Naive B cell (primary cell): ENCODE results near the gene CST9. TPM values are rescaled to one million over a fixed set of nuclear protein-coding genes. Genes with fewer than 3 reads are reported as not detected.

Experiments
- ATAC-seq, 2 donors: fragments of 150-1000 bp; cut with Tn5 transposase; 2 replicates each; pipeline ENCODE4 v1.10.0; 2021; ENCODE audit warnings: low read depth in 2 of 2, mild to moderate bottlenecking in 2 of 2, moderate library complexity in 2 of 2
- DNase-seq: peaks from one replicate; pipeline ENCODE4 v3.0.0; 2022
- H3K27ac Mint-ChIP-seq, 6 donors: one replicate each; pipeline ENCODE4 v1.8.0; 2020 to 2022; ENCODE audit warnings: mild to moderate bottlenecking in 6 of 6, mixed read lengths in 6 of 6, moderate library complexity in 5 of 6, inconsistent platforms in 2 of 6
- H3K27me3 Mint-ChIP-seq, 3 donors: one replicate each; pipeline ENCODE4 v1.8.0; 2021 to 2022; ENCODE audit warnings: mixed read lengths in 3 of 3, mild to moderate bottlenecking in 1 of 3
- H3K36me3 Mint-ChIP-seq, 2 donors: one replicate each; pipeline ENCODE4 v1.8.0; 2020 to 2022; ENCODE audit warnings: mixed read lengths in 2 of 2, inconsistent platforms in 1 of 2, mild to moderate bottlenecking in 1 of 2
- H3K4me1 Mint-ChIP-seq, 3 donors: one replicate each; pipeline ENCODE4 v1.8.0; 2020 to 2022; ENCODE audit warnings: mixed read lengths in 3 of 3, inconsistent platforms in 1 of 3, mild to moderate bottlenecking in 1 of 3, moderate library complexity in 1 of 3
- H3K4me3 Mint-ChIP-seq, 8 donors: one replicate each; pipeline ENCODE4 v1.8.0; 2020 to 2022; ENCODE audit warnings: mild to moderate bottlenecking in 8 of 8, mixed read lengths in 8 of 8, moderate library complexity in 8 of 8, inconsistent platforms in 2 of 8
- H3K9me3 Mint-ChIP-seq, 7 donors: one replicate each; pipeline ENCODE4 v1.8.0; 2020 to 2022; ENCODE audit warnings: mixed read lengths in 7 of 7, mild to moderate bottlenecking in 5 of 7, inconsistent platforms in 2 of 7, moderate library complexity in 1 of 7
- polyA plus RNA-seq, 6 donors: library from polyadenylated mRNA; unstranded; fragments of 300-500 nt; fragmentation: Illumina TruSeq; gene quantifications; one replicate each; pipeline ENCODE4 v1.2.3, GENCODE V29; 2021; ENCODE audit warnings: low read depth in 6 of 6

CST9 gene
- polyA plus RNA-seq, 6 donors from 2014 or later: not detected

DNA sequence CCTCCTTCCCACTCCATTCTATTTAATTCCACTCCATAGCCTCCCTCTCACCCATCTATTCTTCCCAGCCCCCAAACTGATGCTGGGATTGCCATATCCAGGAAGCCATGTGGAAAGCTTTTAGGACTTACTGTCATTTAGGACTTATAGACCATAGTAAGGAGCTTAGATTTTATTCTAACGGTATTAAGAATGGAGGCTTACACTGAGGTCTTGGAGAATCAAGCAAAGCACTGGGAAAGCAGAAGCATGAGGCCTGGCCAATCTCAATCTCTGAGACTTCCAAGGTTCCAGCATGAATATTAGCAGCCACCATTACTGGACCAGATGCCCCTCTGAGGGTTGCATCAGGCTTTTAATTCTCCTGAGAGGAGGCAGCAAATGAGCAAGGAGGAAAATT, 1.4 kb downstream of the CST9 start:
- peaks cover 0 to 4% (median 0%) of the 10 kb centered on the region in 3 donors for H3K27me3 Mint-ChIP-seq
- peaks cover 0 to 2% (median 0%) of the 10 kb centered on the region in 7 donors for H3K9me3 Mint-ChIP-seq
- ATAC-seq: no peak
- no peaks in the 10 kb centered on the region for H3K4me1 Mint-ChIP-seq
- H3K4me3 Mint-ChIP-seq: no peak overlapping the region
- no peak for DNase-seq
- H3K36me3 Mint-ChIP-seq: no peaks in the 10 kb centered on the region
- no peak overlapping the region for H3K27ac Mint-ChIP-seq

DNA sequence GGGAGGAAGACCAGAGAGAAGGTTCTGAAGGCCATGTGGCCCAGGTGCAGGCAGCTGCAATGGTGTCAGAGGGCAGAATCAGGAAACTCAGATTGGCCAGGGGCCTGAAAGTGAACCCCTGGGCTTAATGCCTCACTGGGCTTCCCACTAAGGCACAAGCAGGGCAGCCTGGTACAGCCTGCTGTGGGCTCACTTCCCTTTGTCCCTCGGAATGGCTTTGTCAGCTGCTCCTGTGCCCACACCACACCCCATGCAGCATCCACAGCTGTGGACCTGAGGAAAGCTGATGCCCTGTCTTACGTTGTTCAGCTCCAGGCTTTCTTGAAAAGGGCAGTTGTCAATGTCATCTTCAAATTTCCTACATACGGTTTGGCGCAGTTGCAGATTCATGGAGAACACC, 2.4 kb downstream of the CST9 start:
- ATAC-seq (no peak), DNase-seq (no peak)
- Mint-ChIP-seq H3K27me3 (peaks cover 0 to 4% (median 0%) of the 10 kb centered on the region in 3 donors), H3K4me3 (no peak overlapping the region), H3K36me3 (no peaks in the 10 kb centered on the region), H3K27ac (no peak overlapping the region), H3K9me3 (peaks cover 0 to 2% (median 0%) of the 10 kb centered on the region in 7 donors), H3K4me1 (no peaks in the 10 kb centered on the region)

DNA sequence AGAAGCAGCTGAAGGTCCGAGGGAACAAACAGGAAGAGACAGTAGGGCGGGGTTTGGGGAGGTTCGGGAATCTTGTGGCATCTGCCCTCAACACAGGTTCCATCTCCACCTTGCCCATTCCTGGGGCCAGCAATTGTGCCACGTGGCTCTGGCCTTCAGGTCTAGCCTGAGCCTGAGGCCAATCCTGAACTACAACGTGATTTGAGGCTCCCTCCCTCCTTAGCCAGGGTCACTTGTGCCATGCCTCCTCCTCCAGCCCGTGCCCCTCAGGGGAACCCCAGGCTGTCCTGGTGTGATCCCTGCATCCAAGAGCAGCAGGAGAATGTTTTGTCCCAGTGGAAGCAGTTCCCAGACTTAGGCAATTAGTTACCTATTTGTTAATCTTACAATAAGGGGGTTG, 3.0 kb downstream of the CST9 start:
- no peak overlapping the region for H3K27ac Mint-ChIP-seq
- peaks cover 0 to 1% (median 0%) of the 10 kb centered on the region in 7 donors for H3K9me3 Mint-ChIP-seq
- peaks cover 0 to 4% (median 0%) of the 10 kb centered on the region in 3 donors for H3K27me3 Mint-ChIP-seq
- no peaks in the 10 kb centered on the region for H3K36me3 Mint-ChIP-seq
- DNase-seq (no peak), ATAC-seq (no peak)
- no peak overlapping the region for H3K4me3 Mint-ChIP-seq
- H3K4me1 Mint-ChIP-seq: no peaks in the 10 kb centered on the region

DNA sequence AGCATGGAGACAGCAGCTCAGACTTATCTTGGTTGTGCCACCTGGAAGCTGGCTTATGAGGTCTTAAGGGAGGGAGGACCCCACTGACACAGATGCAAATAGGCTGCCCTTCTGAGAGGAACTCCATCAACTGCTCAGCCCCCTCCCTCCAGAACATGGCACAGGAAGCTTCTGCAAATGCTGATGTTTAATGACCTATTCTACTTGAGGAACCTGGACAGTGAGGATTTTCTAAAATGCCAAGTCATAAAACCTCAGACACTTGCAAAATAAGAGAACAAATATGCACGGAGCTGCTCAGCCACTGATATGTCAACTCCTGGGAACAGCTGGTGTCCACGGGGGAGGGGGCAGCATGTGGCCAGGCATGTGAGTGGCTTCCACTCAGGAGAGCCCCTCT, 3.5 kb downstream of the CST9 start:
- H3K9me3 Mint-ChIP-seq: no peaks in the 10 kb centered on the region
- DNase-seq (no peak), ATAC-seq (no peak)
- H3K36me3 Mint-ChIP-seq: no peaks in the 10 kb centered on the region
- H3K27ac Mint-ChIP-seq: no peak overlapping the region
- no peak overlapping the region for H3K4me3 Mint-ChIP-seq
- H3K27me3 Mint-ChIP-seq: peaks cover 0 to 4% (median 0%) of the 10 kb centered on the region in 3 donors
- no peaks in the 10 kb centered on the region for H3K4me1 Mint-ChIP-seq

DNA sequence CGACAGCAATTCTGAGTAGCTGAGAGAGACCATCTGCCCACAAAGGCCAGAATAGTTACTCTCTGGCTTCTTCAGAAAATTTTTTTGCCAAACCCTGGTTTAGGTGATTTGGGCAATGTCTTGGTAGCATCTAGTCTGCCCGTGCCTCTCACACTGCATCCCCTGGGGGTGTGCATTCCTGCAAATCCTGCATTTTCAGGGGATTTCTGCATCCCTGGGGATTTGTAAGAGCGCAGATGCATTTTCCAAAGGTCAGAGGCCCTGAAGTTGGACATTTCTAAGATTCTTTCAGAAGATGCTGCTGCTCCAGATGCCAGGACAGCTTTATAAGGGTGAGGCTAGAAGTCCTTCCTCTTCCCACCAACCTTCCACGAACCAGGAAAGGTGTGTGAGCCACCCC, 4.0 kb downstream of the CST9 start:
- H3K36me3 Mint-ChIP-seq: no peaks in the 10 kb centered on the region
- no peaks in the 10 kb centered on the region for H3K9me3 Mint-ChIP-seq
- peaks cover 0 to 8% (median 0%) of the 10 kb centered on the region in 3 donors for H3K27me3 Mint-ChIP-seq
- no peaks in the 10 kb centered on the region for H3K4me1 Mint-ChIP-seq
- ATAC-seq (no peak), DNase-seq (no peak)
- H3K4me3 Mint-ChIP-seq: no peak overlapping the region
- H3K27ac Mint-ChIP-seq: no peak overlapping the region

DNA sequence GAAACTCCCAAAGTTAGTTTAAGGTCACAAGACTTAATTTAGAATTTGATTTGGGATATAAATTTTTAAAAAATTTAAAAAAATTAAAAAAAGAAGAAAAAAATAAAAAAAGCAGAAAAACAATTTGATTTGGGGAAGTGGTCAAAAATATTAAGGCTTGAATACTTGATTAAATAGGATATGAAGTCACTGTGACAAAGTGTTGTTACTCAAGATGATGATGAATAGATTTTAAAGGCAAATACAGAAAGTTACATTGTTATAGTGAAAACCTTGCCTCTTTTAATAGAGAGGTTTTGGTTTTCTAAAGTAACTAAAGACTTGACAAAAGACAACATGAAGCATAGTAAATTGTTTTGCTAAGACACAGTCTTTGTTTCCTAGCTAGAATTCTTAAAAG, 7.2 kb downstream of the CST9 start:
- Mint-ChIP-seq H3K27me3 (peaks cover 0 to 7% (median 5%) of the 10 kb centered on the region in 3 donors), H3K36me3 (no peaks in the 10 kb centered on the region), H3K27ac (no peak overlapping the region)

DNA sequence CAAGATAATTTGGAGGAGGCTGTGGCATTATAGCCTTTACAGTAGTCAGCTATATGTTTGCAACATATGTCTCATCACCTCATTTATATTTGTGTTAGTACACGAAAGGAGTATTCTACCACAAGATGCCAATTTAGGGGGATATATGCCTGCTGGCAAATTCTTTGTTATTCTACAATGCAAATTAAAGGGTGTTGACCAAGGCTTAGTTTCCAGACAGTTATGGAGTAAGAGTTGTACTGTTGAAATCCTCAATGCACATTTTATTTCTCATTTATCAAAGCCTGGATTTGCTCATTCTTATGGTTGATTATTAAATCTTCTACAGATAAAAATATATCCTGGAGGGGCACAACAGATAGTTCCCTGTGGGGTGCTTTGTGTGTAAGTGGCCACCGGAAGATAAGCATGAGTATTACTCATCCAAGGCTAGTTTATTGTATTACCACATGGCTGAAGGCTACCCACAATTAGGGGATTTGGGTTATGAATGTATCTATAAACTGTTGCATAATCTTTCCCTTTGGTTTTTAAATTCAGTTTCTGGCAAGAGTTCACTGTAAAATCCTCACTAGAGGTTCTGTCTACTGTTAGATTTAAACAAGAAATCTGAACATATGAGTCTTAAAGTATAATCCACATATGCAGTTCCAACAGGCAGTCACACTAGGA, 9.0 kb downstream of the CST9 start:
- H3K27ac Mint-ChIP-seq: no peak overlapping the region
- no peak for DNase-seq
- peaks cover 0 to 7% (median 5%) of the 10 kb centered on the region in 3 donors for H3K27me3 Mint-ChIP-seq
- no peaks in the 10 kb centered on the region for H3K9me3 Mint-ChIP-seq
- ATAC-seq: no peak
- H3K36me3 Mint-ChIP-seq: no peaks in the 10 kb centered on the region
- no peaks in the 10 kb centered on the region for H3K4me1 Mint-ChIP-seq
- no peak overlapping the region for H3K4me3 Mint-ChIP-seq

More for the DNA sequence above, 7.2 kb downstream of the CST9 start:
- no peak for ATAC-seq
- DNase-seq: no peak
- Mint-ChIP-seq H3K9me3 (no peaks in the 10 kb centered on the region), H3K4me3 (no peak overlapping the region), H3K4me1 (no peaks in the 10 kb centered on the region)

DNA sequence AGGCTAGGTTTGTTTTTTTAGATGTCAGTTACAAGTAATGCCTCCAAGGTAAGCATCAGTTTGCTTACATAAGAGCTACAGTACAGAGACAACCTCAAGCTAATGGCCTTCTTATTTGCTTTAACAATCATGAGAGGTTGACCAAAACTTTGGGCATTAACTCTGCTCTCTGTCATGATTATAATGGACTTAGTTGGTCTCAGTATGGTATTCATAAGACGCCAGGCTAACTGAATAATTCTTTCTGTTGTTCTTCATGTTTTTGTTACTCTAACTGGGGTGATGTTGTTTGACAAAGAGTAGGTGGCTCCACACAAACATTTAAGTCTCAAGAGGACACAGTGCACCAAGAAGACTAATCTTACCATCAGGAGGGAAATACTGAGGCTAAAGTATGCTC, 9.8 kb downstream of the CST9 start:
- no peak for DNase-seq
- no peak for ATAC-seq
- Mint-ChIP-seq H3K4me3 (no peak overlapping the region), H3K4me1 (no peaks in the 10 kb centered on the region), H3K36me3 (no peaks in the 10 kb centered on the region), H3K9me3 (no peaks in the 10 kb centered on the region), H3K27ac (no peak overlapping the region), H3K27me3 (peaks cover 0 to 7% (median 5%) of the 10 kb centered on the region in 3 donors)

DNA sequence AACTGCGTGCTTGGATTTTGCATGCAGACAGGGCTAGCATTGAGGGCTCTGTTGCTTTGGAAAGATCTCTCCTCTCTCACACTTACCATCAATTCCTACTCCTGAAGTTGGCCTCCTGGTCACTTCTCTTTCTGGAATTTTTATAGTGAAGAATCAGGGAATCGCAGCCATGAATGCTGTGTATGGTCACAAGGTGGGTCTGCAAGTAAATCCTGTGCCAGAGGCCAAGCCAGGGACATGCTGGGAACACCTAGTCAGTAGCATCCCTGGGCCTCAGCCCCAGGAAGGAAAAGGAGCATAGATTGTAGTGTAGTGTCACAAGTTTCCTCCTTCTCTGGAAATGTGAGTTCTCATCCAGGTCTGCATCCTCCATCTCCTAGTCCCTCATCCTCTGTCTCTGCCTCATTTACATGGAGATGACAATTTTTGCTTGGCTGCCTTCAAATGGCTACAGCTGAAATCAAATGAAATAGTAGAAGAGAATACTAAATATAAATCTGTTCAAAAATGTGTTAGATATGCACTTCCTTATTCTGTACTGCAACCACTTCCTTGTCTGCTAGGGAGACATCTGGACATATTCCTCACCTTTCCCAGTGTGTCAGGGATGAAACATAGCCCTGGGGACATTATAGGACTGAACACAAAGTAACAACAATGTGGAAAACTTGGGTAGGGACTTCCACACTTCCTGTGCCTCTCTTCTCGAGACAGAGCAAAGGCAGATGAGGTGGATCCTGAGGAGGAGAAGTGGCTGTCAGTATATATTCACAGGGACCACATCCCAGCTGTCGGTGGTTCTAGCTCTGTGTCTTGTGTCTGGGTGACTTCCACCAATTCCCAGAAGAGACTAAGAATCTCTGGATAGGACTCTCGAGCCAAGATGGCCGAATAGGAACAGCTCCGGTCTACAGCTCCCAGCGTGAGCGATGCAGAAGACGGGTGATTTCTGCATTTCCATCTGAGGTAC, 17.0 kb downstream of the CST9 start:
- Mint-ChIP-seq H3K27me3 (peaks cover 5 to 26% (median 20%) of the 10 kb centered on the region in 3 donors), H3K4me1 (no peaks in the 10 kb centered on the region), H3K9me3 (peaks cover 0 to 4% (median 0%) of the 10 kb centered on the region in 7 donors), H3K27ac (peak overlapping the region in 2 of 6 donors; percentile 88 to 89), H3K36me3 (no peaks in the 10 kb centered on the region), H3K4me3 (peak overlapping the region in 4 of 8 donors; percentile 32 to 85 (median 74))
- DNase-seq: no peak
- ATAC-seq: no peak

DNA sequence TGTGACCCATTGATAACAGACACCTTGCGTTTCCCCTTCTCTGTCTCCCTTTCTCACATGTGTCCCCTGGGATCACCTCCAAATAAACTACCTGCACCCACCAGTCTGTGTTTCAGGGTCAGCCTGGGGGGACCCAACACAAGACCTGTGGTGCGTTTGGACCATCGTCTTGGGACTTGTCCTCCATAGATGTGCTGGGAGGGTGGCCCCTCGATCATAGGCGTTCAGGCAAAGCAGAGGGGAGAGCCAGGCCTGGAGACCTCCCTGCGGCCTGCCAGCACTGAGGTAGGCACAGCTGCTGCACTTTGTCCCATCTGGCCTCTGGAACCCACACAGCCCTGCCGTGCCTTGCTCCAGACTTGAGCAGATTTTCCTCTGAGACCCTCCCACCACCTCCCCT, 18.1 kb downstream of the CST9 start:
- no peaks in the 10 kb centered on the region for H3K36me3 Mint-ChIP-seq
- H3K27ac Mint-ChIP-seq: no peak overlapping the region
- DNase-seq (no peak), ATAC-seq (no peak)
- H3K4me1 Mint-ChIP-seq: no peaks in the 10 kb centered on the region
- H3K4me3 Mint-ChIP-seq: no peak overlapping the region
- peaks cover 0 to 4% (median 0%) of the 10 kb centered on the region in 7 donors for H3K9me3 Mint-ChIP-seq
- H3K27me3 Mint-ChIP-seq: peaks cover 5 to 27% (median 27%) of the 10 kb centered on the region in 3 donors

DNA sequence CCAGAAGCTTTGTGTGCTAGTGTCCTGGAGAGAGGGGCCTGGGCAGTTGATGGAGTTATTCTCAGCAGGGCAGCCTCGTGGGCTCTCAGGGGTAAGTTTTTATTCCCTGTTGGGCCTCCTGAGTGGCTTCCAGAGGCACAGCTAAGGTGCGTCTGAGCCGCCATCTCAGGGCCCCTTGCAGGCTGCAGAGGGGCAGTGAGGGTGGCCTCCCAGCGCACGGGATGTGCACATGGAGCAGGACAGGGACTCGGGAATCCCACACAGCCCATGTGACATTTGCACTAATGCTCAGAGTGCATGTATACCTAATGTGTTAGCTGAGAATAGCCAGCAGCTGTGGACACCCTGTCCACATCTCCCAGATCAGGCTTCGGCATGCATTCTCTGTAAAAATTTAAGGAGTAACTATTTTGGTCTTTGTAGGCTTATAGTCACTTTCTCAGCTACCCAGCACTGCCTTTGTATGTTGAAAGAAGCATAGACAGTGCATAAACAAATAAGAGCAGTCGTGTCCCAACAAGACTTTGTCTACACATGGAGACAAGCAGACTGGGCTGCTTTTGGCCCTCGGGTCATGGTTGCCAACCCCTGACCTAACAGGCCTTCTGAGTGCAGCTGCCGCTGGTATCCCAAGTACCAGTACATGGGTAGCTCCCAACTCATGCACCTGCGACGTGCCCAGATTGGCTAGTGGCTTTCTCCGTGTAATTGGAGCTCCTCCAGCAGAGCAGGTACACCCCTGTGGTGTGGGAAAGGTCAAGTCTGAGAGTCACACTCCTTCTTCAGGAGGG, 18.8 kb downstream of the CST9 start:
- Mint-ChIP-seq H3K27ac (no peak overlapping the region), H3K4me3 (no peak overlapping the region), H3K36me3 (no peaks in the 10 kb centered on the region), H3K9me3 (peaks cover 0 to 5% (median 4%) of the 10 kb centered on the region in 7 donors), H3K27me3 (peaks cover 5 to 34% (median 33%) of the 10 kb centered on the region in 3 donors), H3K4me1 (no peaks in the 10 kb centered on the region)
- DNase-seq (no peak), ATAC-seq (no peak)

DNA sequence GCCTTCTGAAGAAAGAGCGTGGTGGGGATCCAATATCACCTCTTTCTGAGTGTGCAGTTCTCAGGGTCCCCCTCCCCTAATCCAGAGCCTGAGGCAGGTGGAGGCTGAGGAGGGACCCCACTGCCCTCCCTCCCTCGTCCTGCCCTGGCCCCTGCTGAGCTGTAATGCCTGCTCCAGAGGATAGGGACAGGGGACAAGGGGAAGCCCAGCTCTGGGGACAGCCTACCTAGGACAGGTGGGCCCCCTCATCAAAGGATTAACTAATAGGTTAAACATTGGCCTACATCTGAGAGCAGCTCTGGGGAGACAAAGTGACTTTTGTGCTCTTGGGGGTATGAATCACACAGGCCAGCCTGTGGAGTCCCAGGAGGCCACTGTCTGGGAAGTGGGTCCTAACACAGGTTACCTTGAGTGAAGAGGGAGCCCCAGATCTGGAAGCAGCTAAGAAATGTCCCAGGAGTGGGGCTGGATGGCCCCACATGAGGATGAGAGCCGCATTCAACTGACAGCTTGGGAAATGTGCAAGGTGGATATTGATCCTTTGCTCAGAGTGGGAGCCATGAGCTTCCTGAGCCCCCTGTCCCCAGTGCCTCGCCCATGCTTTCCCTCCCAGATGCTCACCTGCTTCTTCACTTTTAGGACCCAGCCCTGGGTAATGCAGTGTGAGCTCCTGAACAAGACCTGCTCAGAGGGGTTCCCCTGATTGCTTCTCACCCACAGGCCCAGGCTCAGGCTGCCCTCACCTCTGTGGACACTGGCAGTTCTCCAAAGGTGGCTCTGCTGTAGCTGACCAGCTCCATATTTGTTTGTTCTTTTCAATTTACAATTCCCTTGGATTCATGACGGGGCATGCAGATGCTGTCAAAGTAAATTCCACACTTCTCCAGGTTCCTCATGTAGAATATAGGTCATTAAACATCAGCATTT, 19.6 kb downstream of the CST9 start:
- Mint-ChIP-seq H3K4me3 (no peak overlapping the region), H3K27me3 (peaks cover 5 to 41% (median 40%) of the 10 kb centered on the region in 3 donors)
- no peak for ATAC-seq

More for the DNA sequence above, 19.6 kb downstream of the CST9 start:
- peaks cover 0 to 4% of the 10 kb centered on the region in 2 donors for H3K36me3 Mint-ChIP-seq
- no peak for DNase-seq
- peaks cover 0 to 5% (median 4%) of the 10 kb centered on the region in 7 donors for H3K9me3 Mint-ChIP-seq
- H3K27ac Mint-ChIP-seq: no peak overlapping the region
- no peaks in the 10 kb centered on the region for H3K4me1 Mint-ChIP-seq
